ENCODE results near the gene CSF3R. TPM values are rescaled to one million over a fixed set of nuclear protein-coding genes. Genes with fewer than 3 reads are reported as not detected.

The CSF3R gene
- total and polyA plus RNA-seq, 2 experiments from 2014 or later = not detected

DNA sequence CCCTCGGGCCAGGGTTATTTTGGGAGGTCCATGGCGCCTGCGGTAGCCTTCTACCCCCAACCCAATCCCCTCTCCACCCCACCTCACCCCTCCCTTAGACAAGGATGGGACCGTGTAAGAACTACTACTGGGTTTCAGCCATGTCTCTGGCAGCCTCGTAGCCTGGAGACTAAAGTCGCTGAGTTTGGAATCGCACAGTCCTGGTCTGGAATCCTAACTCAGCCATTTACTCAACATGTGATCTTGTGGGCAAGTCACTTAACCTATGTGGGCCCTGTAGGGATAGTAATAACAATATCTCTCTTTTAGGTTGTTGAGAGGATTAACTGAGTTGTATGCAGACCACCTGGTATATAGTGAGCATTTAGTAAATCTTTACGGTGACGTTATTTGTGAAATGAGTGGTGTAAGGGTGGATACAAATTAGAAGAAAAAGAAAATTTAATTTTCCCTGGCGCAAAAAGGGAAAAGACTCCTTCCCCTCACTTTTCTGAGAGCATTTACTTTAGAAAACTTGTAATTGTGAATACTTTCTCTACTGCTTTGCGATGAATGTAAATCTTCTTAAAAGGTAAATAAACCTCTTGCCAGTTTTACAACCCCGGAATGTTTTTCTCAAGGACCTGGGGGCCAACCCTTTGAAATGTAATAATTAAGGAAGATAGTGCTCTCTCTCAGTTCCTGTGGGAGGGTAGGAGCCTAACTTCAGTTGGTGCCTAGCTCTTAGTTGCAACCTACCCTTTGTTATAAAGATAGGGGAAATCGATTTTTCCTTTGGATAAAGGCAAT, 17.9 kb downstream of the CSF3R start:
- Histone ChIP-seq H3K9me3 (ENCODE audit: low read depth) (no peaks in the 10 kb centered on the region), H3K9me2 (ENCODE audit: insufficient read depth) (no peaks in the 10 kb centered on the region), H3K27me3 (replicated peaks; ENCODE audit: insufficient read depth) (no peaks in the 10 kb centered on the region), H3K4me2 (ENCODE audit: unreplicated experiment) (peak overlapping the region; percentile 92), H3K79me2 (ENCODE audit: insufficient read depth) (peaks cover 14% of the 10 kb centered on the region), H3K4me3 (peak overlapping the region; percentile 100), H3K4me1 (ENCODE audit: insufficient read depth) (peaks cover 9% of the 10 kb centered on the region), H3K36me3 (ENCODE audit: low read depth) (no peaks in the 10 kb centered on the region), H4K20me1 (ENCODE audit: insufficient read depth) (no peaks in the 10 kb centered on the region), H3F3A (ENCODE audit: insufficient read depth) (no peaks in the 10 kb centered on the region), H3K27ac (peak overlapping the region; percentile 92), H2AFZ (peak overlapping the region; percentile 97), H3K9ac (peak overlapping the region; percentile 91)
- TF ChIP-seq EZH2phosphoT487 (IDR thresholded peaks at IDR 0.05; ENCODE audit: insufficient read depth, low read depth) (no peak), EZH2 (IDR thresholded peaks at IDR 0.05; ENCODE audit: insufficient read depth, poor library complexity, severe bottlenecking) (no peak)
- peak; percentile 50 for DNase-seq
- in situ Hi-C loops (cut with MboI) = no loop called here
- 33 to 34% methylated on average over 12 to 13 of the region's 13 CpGs for WGBS, 2 experiments (ENCODE audit: low coverage in 1 of 2, low lambda C conversion rate in 2 of 2, missing lambda C conversion rate in 2 of 2)

DNA sequence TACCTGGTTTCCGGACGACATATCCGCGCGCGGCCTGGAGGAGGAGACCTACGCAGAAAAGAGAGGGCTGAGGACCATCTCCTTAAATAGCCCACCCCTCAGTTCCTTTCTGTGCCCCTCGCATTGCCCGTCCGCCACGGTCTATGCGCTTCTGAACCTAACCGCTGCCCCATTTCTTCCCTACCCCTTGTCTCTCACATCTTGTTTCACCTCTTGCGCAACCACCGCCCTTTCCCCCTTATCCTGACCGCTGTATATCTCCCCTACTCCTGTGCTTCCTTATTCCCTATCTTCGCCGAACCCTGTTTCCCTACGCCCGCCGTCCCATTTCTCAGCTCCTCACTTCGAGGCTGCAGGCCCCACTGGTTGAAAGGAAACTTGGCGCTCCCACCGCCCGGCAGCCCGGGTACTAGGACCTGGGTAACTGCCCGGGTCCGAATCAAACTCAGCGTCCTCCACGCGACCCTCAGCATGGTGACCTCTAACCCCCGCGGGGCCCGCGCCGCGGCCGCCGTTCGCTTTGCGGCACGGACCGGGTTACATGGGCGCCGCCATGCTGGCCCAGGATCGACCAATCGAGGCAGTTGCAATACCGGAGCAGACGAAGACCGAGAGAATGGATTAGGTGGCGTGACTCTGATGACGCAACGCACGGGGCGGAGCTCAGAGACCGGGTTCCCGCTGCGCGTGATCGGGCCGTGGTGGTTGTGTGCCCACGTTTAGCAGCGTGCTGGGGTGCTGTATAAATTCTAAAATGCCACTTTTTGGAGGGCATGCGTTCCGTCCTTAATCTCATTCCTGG, 18.7 kb downstream of the CSF3R start, which contains the start of gene MRPS15:
TSS of gene MRPS15 (minus strand) at position 582 of the 802 bp plus-strand sequence. CDS start at position 473, 109 bp downstream.
- Histone ChIP-seq H3K4me1 (ENCODE audit: insufficient read depth) (peaks cover 9% of the 10 kb centered on the region), H3K27me3 (replicated peaks; ENCODE audit: insufficient read depth) (no peaks in the 10 kb centered on the region), H2AFZ (peak within 1 kb of the TSS; percentile 97), H3K4me3 (peak within 1 kb of the TSS; percentile 100), H3K27ac (peak within 1 kb of the TSS; percentile 92), H3K79me2 (ENCODE audit: insufficient read depth) (peaks cover 14% of the 10 kb centered on the region), H3K9ac (peak within 1 kb of the TSS; percentile 91), H3F3A (ENCODE audit: insufficient read depth) (no peaks in the 10 kb centered on the region), H3K4me2 (ENCODE audit: unreplicated experiment) (peak within 1 kb of the TSS; percentile 92), H3K9me2 (ENCODE audit: insufficient read depth) (no peaks in the 10 kb centered on the region), H4K20me1 (ENCODE audit: insufficient read depth) (no peaks in the 10 kb centered on the region), H3K36me3 (ENCODE audit: low read depth) (no peaks in the 10 kb centered on the region), H3K9me3 (ENCODE audit: low read depth) (no peaks in the 10 kb centered on the region)
- peak; percentile 98 for DNase-seq
- TF ChIP-seq EZH2phosphoT487 (IDR thresholded peaks at IDR 0.05; ENCODE audit: insufficient read depth, low read depth) = no peak
- TF ChIP-seq EZH2 (IDR thresholded peaks at IDR 0.05; ENCODE audit: insufficient read depth, poor library complexity, severe bottlenecking) = no peak
- WGBS, 2 experiments (ENCODE audit: low coverage in 1 of 2, low lambda C conversion rate in 2 of 2, missing lambda C conversion rate in 2 of 2) = 1% methylated on average over 63 of the region's 65 CpGs
- in situ Hi-C loops (cut with MboI) = no loop called here

GRCh38 chr1:36463463-36463802, 19.3 kb downstream of the CSF3R start:
- no peak for DNase-seq
- peaks cover 14% of the 10 kb centered on the region for H3K79me2 ChIP-seq (ENCODE audit: insufficient read depth)
- H3K4me2 ChIP-seq (ENCODE audit: unreplicated experiment) = peak overlapping the region; percentile 65
- peak overlapping the region; percentile 100 for H3K4me3 ChIP-seq
- H3F3A ChIP-seq (ENCODE audit: insufficient read depth) = no peaks in the 10 kb centered on the region
- no peaks in the 10 kb centered on the region for H3K9me3 ChIP-seq (ENCODE audit: low read depth)
- in situ Hi-C loops (cut with MboI) = no loop called here
- no peaks in the 10 kb centered on the region for H4K20me1 ChIP-seq (ENCODE audit: insufficient read depth)
- H2AFZ ChIP-seq = peak overlapping the region; percentile 97
- H3K36me3 ChIP-seq (ENCODE audit: low read depth) = no peaks in the 10 kb centered on the region
- TF ChIP-seq EZH2phosphoT487 (IDR thresholded peaks at IDR 0.05; ENCODE audit: insufficient read depth, low read depth) (no peak), EZH2 (IDR thresholded peaks at IDR 0.05; ENCODE audit: insufficient read depth, poor library complexity, severe bottlenecking) (no peak)
- peak overlapping the region; percentile 91 for H3K9ac ChIP-seq
- peaks cover 9% of the 10 kb centered on the region for H3K4me1 ChIP-seq (ENCODE audit: insufficient read depth)
- H3K27me3 ChIP-seq (replicated peaks; ENCODE audit: insufficient read depth) = no peaks in the 10 kb centered on the region
- H3K27ac ChIP-seq = no peak overlapping the region
- WGBS, 2 experiments (ENCODE audit: low coverage in 1 of 2, low lambda C conversion rate in 2 of 2, missing lambda C conversion rate in 2 of 2) = 1 to 2% methylated on average over 6 of the region's 6 CpGs
- H3K9me2 ChIP-seq (ENCODE audit: insufficient read depth) = no peaks in the 10 kb centered on the region

GRCh38 chr1:36458910-36459309, 23.8 kb downstream of the CSF3R start:
- no peak overlapping the region for H3K27ac ChIP-seq
- peak; percentile 23 for DNase-seq
- no peaks in the 10 kb centered on the region for H3K9me3 ChIP-seq (ENCODE audit: low read depth)
- no peak for TF ChIP-seq EZH2phosphoT487 (IDR thresholded peaks at IDR 0.05; ENCODE audit: insufficient read depth, low read depth)
- no peak for TF ChIP-seq EZH2 (IDR thresholded peaks at IDR 0.05; ENCODE audit: insufficient read depth, poor library complexity, severe bottlenecking)
- no peak overlapping the region for H3K4me3 ChIP-seq
- peaks cover 22% of the 10 kb centered on the region for H3K36me3 ChIP-seq (ENCODE audit: low read depth)
- H3K9me2 ChIP-seq (ENCODE audit: insufficient read depth) = no peaks in the 10 kb centered on the region
- no peak overlapping the region for H2AFZ ChIP-seq
- H3F3A ChIP-seq (ENCODE audit: insufficient read depth) = no peaks in the 10 kb centered on the region
- no peaks in the 10 kb centered on the region for H4K20me1 ChIP-seq (ENCODE audit: insufficient read depth)
- no peaks in the 10 kb centered on the region for H3K4me1 ChIP-seq (ENCODE audit: insufficient read depth)
- no peak overlapping the region for H3K9ac ChIP-seq
- no peaks in the 10 kb centered on the region for H3K27me3 ChIP-seq (replicated peaks; ENCODE audit: insufficient read depth)
- 88 to 95% methylated on average over 3 of the region's 3 CpGs for WGBS, 2 experiments (ENCODE audit: low coverage in 1 of 2, low lambda C conversion rate in 2 of 2, missing lambda C conversion rate in 2 of 2)
- peaks cover 12% of the 10 kb centered on the region for H3K79me2 ChIP-seq (ENCODE audit: insufficient read depth)
- in situ Hi-C loops (cut with MboI) = no loop called here
- no peak overlapping the region for H3K4me2 ChIP-seq (ENCODE audit: unreplicated experiment)
